Measurements from ENCODE around the gene FXYD6.

- TF ChIP-seq CTCF (IDR thresholded peaks at IDR 0.05) (no peak), EZH2 (IDR thresholded peaks at IDR 0.05) (peak; percentile 53), EZH2phosphoT487 (IDR thresholded peaks at IDR 0.05) (peak; percentile 56)
These were observed 79.5 kb downstream of the FXYD6 start, which contains the start of gene DSCAML1 for GRCh38 chr11:117796872-117797529.

Measured in neural progenitor cell (in vitro differentiated cells).